HG03097 (cell line): ENCODE data around the gene DCLK1.
"Not testable (repeated sequence)": the region's sequence is repeated elsewhere in the genome, so short reads cannot be mapped to it uniquely, and the experiment has no call there.

Source experiments
- ATAC-seq: cut with Tn5 transposase; IDR thresholded peaks from one replicate; pipeline ENCODE4 v1.9.1; 2021; ENCODE audit not compliant: unreplicated experiment, low FRiP score

Gene DCLK1

DNA sequence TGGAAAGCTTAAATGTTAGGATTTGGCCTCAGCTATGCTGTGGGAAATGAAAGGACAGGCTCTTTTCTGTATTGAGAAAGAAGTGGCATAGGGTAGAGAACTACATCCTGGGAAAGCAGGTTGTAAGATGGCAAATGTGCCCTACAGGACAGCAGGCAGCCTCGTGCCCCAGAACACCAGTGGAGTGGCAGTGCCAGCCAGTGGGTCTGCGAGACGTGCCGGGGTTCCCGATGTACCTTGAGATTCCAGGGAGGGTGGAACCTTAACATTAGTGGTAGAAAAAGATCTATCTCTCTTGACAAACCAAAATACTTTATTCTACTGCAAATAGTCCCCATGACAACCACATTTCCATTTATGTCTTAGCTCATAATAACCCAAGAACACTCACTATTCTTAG, 42.7 kb downstream of the DCLK1 start:
- ATAC-seq, result no peak

DNA sequence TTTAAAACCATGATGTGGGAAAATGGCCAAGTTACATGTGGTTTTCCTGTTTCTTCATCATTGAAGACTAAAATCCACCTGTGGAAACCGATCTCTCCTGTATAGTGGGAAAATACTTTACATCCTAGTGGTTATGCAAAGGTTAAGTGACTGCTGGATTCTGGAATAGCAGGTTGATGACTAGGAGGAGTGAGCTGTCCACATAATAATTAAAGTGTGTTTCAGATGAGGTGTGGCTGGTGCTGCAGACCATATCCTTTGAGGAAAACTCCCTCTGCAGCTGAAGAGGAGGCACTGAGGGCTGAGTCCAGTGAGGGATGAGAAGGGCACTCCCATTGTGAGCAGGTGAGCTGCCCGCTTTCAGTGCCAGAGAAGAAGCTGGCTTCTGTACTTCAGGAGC, 43.2 kb downstream of the DCLK1 start:
- ATAC-seq, result no peak

DNA sequence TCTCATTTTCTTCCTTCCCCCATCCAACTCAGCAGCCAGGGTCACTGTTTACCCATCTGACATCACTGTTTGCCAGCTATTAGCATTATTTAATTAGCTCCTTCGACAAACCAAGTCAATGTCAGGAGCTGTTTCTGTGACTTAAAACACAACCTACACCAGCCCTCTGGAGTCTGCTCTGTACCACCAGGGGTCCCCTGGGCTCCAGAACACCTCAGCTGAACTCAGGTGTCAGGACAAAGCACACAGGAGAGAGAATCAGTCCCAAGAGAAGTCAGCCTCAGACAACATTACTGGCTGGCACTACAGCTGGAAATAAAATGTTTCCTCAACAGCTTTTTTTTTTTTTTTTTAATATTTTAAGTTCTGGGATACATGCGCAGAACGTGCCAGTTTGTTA, 45.1 kb downstream of the DCLK1 start:
- no peak for ATAC-seq

DNA sequence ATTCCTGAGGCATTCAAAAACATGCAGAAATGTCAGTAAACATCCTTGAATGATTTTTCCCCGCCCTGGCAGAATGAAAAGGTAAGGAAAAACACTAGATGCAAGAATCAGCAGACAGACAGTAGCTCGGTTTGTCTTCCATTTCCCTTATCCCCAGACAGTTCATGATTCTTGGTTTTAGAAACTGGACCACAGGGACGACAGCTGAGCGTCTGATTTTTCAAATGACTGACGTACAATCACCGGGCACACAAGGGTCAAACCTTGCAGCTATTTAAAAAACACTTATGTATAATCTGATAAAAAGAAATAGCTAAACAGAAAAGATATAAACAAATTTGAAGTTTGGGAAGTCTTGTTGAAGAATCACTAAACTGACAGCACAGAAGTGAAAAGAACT, 47.1 kb downstream of the DCLK1 start:
- no peak for ATAC-seq

DNA sequence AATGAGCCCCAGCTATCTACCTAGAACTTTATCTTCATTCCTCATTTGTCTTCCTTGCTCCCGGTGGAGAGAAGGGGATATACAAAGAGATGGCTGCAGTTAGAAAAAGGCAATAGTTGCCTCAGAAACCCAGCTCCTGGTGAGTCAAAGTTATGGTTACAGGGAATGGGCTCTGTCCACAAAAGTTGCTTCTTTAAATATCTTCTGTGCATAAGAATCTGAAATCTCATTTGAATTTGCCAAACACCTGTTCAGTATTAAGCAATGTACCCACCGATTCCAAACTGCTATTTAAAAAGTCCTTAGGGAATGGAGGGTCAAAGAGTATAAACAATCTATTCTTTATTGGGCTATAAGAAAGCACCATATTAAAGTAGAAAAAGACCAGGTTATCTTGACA, 48.4 kb downstream of the DCLK1 start:
- ATAC-seq, result no peak

DNA sequence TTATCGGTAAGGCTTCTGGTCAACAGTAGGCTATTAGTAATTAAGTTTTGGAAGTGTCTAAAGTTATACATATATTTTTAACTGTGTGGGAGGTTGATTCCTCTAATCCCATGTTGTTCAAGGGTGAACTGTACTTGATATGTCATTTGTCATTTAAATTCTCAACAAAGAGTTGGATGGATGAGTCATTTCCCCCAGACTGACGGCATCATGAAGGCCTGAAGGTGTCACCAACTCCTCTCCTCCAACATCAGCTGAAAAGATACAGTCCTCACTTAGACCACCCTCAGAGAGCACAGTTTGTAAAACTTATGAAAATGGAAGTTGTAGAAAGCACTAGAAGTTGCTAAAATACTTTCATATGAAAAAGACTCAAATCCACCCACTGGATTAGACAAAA, 48.8 kb downstream of the DCLK1 start:
- no peak for ATAC-seq

DNA sequence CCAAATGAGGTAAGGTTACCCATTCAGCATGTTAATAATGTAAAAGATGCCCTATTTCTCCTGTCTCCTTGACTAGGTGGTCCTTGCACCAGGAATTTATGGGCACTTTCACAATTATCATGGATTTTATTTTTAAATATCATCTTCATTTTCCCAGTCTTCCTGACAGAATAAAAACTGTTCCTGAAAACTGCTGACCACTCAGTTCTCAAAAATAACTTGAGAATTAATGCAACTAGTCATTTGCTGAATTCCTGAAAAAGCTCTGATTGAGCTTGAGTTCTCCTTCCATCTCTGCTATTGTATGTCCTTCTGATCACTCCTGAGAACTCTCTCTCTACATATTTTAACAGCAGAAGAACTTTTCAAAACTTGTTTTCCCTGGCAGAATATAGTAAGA, 55.0 kb downstream of the DCLK1 start:
- ATAC-seq, result no peak

GRCh38 chr13:36074659-36075058, 56.5 kb downstream of the DCLK1 start:
- no peak for ATAC-seq

DNA sequence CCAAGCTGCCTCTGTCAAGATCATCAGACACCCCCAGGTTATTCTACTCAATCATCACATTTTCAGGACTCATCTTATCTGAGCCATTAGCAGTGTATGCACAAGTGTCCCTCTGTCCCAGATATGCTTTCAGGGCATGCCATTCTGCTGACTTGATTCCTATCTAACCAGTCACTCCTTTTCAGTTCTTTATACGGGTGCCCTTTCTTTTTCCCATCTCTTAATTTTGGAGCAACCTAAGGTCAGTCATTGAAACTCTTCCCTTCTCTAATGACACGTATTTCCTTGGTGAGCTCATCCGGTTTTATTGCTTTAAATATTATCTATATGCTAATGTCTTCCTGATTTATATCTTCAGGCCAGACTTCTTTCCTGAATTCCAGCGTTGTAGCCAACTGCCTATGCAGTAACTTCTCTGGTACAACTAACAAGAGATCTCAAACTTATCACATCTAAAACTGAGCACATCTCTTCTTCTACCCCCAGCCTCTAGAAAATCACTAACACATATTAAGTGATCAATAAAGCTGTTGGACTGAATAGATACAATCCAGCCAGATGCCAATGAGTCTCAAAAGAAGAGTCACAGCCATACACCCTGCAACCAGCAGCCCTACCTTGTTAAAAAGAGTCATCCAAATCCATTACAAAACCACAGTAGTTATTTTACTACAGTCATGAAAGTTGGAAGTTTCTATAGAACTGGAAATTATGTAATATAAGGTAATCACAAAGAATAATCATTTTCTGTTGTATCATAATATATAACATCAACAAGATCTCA, 58.8 kb downstream of the DCLK1 start:
- ATAC-seq, result no peak

DNA sequence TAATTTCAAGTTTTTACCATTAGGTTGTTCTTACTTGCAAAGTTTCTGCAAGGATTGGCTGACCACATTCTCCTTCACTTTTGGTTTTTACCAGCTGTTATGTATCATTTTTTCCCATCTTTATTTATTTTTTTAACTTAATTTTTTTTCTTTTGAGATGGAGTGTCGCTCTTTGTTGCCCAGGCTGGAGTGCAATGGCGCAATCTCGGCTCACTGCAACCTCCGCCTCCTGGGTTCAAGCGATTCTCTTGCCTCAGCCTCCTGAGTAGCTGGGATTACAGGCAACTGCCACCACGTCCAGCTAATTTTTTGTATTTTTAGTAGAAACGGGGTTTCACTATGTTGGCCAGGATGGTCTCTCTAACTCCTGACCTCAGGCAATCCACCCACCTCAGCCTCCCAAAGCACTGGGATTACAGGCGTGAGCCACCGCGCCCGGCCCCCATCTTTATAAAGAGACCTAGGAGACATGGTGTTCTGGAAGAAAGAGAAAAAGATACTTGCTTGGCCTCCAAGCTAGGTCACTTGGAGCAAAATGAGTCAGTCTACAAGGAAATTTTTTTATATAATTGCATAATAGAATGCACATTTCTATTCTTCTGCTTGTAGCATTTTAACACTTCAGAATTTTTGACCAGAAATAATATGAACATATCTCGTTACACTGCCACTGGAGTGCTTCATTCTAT, 60.5 kb downstream of the DCLK1 start:
- not testable (repeated sequence) for ATAC-seq

- ATAC-seq, result no peak
Observed at GRCh38 chr13:36069881-36070366, 61.3 kb downstream of the DCLK1 start.

- ATAC-seq, result no peak
Observed at GRCh38 chr13:36068991-36069390, 62.2 kb downstream of the DCLK1 start.

GRCh38 chr13:36068566-36068965, 62.6 kb downstream of the DCLK1 start:
- ATAC-seq, result no peak

DNA sequence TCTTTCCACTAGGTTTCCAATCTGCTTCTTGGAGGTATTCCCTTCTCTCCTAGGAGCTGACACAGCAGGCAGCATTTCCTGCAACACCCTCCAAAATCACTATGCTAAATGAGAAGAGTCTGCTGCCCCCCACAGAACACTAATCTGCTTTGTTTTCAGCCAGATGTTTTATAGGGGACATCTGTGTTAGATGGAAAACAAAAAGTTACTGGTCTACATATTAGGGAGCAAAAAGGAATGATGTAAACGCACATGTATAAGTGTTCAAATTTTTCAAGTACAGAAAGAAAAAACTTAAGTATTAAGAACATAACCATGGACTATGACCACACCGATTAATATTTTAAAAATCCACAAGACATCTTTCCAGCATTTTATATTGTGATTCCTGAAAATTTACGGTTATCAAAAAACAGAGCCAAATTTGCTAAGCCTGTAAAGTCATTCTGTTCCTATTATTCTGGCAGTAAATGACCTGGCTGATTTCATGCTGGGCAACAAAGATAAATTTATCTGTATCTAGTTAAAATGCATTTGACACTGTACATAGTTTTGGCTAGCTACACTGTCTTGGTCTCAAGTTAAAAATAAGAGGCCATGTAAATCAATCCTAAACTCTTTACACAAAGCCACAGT, 63.3 kb downstream of the DCLK1 start:
- ATAC-seq, result no peak

DNA sequence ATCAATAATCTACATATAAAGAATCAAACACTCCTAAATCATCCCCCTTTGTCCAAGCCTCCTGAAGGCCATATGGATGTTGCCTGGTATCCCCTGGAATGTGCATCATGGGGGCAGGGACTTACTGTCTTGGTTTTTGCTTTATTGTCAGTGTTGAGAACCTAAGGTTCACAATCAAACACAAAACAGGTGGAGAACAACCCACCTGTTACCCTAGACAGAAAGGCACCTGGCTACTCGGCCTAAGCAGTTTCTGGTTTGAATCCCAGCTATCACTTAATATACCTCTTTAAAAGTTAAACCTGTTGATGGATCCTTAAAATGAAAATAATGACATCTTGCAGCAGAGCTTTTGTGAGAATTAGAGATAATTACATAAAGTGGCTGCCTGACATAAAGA, 68.9 kb downstream of the DCLK1 start:
- no peak for ATAC-seq

DNA sequence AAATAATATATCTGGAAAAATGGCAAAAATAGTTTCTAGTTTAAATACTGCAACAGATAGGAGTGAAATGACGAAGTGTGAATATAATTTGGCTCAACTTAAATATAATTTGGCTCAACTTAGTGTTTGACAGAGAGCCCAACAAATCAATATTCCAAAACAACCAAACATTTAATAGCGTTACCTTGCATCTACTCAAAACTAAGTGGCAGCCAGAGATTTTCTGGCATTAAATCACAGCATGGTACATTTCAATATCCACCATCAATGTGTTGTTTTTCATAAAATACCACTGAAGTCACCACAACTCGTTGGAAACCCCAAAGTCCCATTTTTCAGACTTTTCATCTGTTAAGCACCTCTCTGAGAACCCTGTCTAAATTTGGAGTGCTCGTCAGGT, 69.6 kb downstream of the DCLK1 start:
- ATAC-seq, result no peak

- ATAC-seq, result no peak
Observed at GRCh38 chr13:36061054-36061453, 70.1 kb downstream of the DCLK1 start.

- ATAC-seq, result no peak
Observed at GRCh38 chr13:36059321-36059720, 71.9 kb downstream of the DCLK1 start.

DNA sequence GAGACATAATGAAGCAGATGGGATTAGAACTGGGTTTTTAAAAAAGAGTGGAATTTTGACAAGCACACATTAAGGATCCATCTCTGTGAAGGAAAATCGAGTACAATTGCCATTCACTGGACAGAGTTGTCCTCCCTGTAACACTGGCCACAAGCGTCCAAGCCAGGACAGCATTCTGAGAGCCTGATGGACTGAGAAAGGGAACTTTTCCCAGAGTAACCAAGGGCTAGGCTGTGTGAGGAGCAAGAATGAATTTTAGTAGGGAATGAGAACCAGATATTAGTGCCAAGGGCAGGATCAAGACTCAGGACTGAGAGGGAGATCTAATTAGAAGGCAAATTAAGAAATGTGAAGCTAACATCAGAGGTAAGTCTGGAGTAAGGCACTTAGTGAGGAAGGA, 73.1 kb downstream of the DCLK1 start:
- ATAC-seq, result no peak

GRCh38 chr13:36057547-36057946, 73.6 kb downstream of the DCLK1 start:
- no peak for ATAC-seq

- ATAC-seq, result no peak
Observed at GRCh38 chr13:36057041-36057440, 74.1 kb downstream of the DCLK1 start.

DNA sequence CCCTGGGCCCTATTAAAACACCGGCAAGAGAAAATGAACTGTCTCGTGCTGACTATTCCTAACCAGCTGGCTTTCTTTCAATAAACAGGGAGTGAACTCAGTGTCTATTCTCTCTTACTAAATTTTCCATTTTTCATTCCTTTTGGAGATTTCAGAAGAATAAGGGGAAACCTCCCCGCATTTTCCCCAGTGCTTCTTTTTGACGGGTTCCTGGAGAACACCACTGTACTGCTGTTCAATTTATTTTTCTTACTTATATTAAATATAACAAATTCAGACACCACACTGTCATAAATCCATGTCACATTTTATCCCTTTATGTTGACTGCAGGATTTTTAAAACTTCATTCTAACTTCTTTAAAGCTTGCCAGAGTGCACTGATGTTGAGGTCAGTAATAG, 75.8 kb downstream of the DCLK1 start:
- ATAC-seq, result no peak
